ENCODE measurements around the gene KRTAP13-4. TPM values are rescaled to one million over a fixed set of nuclear protein-coding genes. Genes with fewer than 3 reads are reported as not detected.

KRTAP13-4 gene
- total RNA-seq (not detected in 2 replicates), polyA plus RNA-seq (not detected in 2 replicates), polyA minus RNA-seq (ENCODE audit: low replicate concordance) (not detected in 2 replicates)
- not detected in 2 replicates for polyA plus RNA-seq (2012)

- no peak within 1 kb of the TSS for H3K4me2 ChIP-seq (ENCODE audit: extremely low read depth, insufficient read depth, low read length)
- no peaks in the 10 kb centered on the region for H3K4me1 ChIP-seq (ENCODE audit: control insufficient read depth, extremely low read depth, insufficient read depth, low read length)
- no peaks in the 10 kb centered on the region for H3K27me3 ChIP-seq (ENCODE audit: control insufficient read depth, insufficient read depth, low read length)
- no peaks in the 10 kb centered on the region for H3K79me2 ChIP-seq (ENCODE audit: control insufficient read depth, insufficient read depth, low read length)
- no peaks in the 10 kb centered on the region for H3K9me3 ChIP-seq (ENCODE audit: control insufficient read depth, insufficient read depth, low read depth, low read length)
- no peaks in the 10 kb centered on the region for H4K20me1 ChIP-seq (ENCODE audit: control insufficient read depth, extremely low read depth, insufficient read depth, low read length)
- H2AFZ ChIP-seq (ENCODE audit: low read length): no peak within 1 kb of the TSS
- DNase-seq (ENCODE audit: low read depth in 2 of 2): no peak
- H3K4me3 ChIP-seq (replicated peaks in 1 of 4; ENCODE audit: control extremely low read depth in 1 of 4, insufficient read depth in 1 of 4, low read depth in 3 of 4, low read length in 4 of 4): no peak within 1 kb of the TSS
- TF ChIP-seq CTCF (conservative IDR thresholded peaks at IDR 0.05 in 1 of 2, IDR thresholded peaks at IDR 0.05 in 1 of 2; ENCODE audit: low read depth in 1 of 2, low read length in 2 of 2) (no peak), EZH2 (IDR thresholded peaks at IDR 0.05; ENCODE audit: low read length, missing control alignments) (no peak)
- H3K27ac ChIP-seq (ENCODE audit: insufficient read depth, low read length): no peak within 1 kb of the TSS
- no peak within 1 kb of the TSS for H3K9ac ChIP-seq (ENCODE audit: insufficient read depth, low read length)
- H3K36me3 ChIP-seq (ENCODE audit: control insufficient read depth, insufficient read depth, low read length): no peaks in the 10 kb centered on the region
Observed at GRCh38 chr21:30430170-30430655, at the start of gene KRTAP13-4. Gene KRTAP13-4 (plus strand): TSS chr21:30430220. CDS start chr21:30430276, 56 bp downstream.

GRCh38 chr21:30382201-30382600, 47.8 kb upstream of the KRTAP13-4 start:
- no peak for DNase-seq (ENCODE audit: low read depth in 2 of 2)
- Histone ChIP-seq H3K79me2 (ENCODE audit: control insufficient read depth, insufficient read depth, low read length) (no peaks in the 10 kb centered on the region), H4K20me1 (ENCODE audit: control insufficient read depth, extremely low read depth, insufficient read depth, low read length) (no peaks in the 10 kb centered on the region), H3K4me3 (replicated peaks in 1 of 4; ENCODE audit: control extremely low read depth in 1 of 4, insufficient read depth in 1 of 4, low read depth in 3 of 4, low read length in 4 of 4) (no peak overlapping the region), H3K4me2 (ENCODE audit: extremely low read depth, insufficient read depth, low read length) (no peak overlapping the region), H3K9ac (ENCODE audit: insufficient read depth, low read length) (no peak overlapping the region), H3K27ac (ENCODE audit: insufficient read depth, low read length) (no peak overlapping the region), H3K36me3 (ENCODE audit: control insufficient read depth, insufficient read depth, low read length) (no peaks in the 10 kb centered on the region), H3K9me3 (ENCODE audit: control insufficient read depth, insufficient read depth, low read depth, low read length) (no peaks in the 10 kb centered on the region), H2AFZ (ENCODE audit: low read length) (no peak overlapping the region), H3K27me3 (ENCODE audit: control insufficient read depth, insufficient read depth, low read length) (no peaks in the 10 kb centered on the region), H3K4me1 (ENCODE audit: control insufficient read depth, extremely low read depth, insufficient read depth, low read length) (no peaks in the 10 kb centered on the region)
- TF ChIP-seq CTCF (conservative IDR thresholded peaks at IDR 0.05 in 1 of 2, IDR thresholded peaks at IDR 0.05 in 1 of 2; ENCODE audit: low read depth in 1 of 2, low read length in 2 of 2) (no peak), EZH2 (IDR thresholded peaks at IDR 0.05; ENCODE audit: low read length, missing control alignments) (no peak)

- Histone ChIP-seq H3K79me2 (ENCODE audit: control insufficient read depth, insufficient read depth, low read length) (no peaks in the 10 kb centered on the region), H3K27me3 (ENCODE audit: control insufficient read depth, insufficient read depth, low read length) (no peaks in the 10 kb centered on the region), H3K4me3 (replicated peaks in 1 of 4; ENCODE audit: control extremely low read depth in 1 of 4, insufficient read depth in 1 of 4, low read depth in 3 of 4, low read length in 4 of 4) (no peak overlapping the region), H4K20me1 (ENCODE audit: control insufficient read depth, extremely low read depth, insufficient read depth, low read length) (no peaks in the 10 kb centered on the region), H3K36me3 (ENCODE audit: control insufficient read depth, insufficient read depth, low read length) (no peaks in the 10 kb centered on the region), H3K9me3 (ENCODE audit: control insufficient read depth, insufficient read depth, low read depth, low read length) (no peaks in the 10 kb centered on the region), H3K9ac (ENCODE audit: insufficient read depth, low read length) (no peak overlapping the region), H3K4me1 (ENCODE audit: control insufficient read depth, extremely low read depth, insufficient read depth, low read length) (no peaks in the 10 kb centered on the region), H2AFZ (ENCODE audit: low read length) (no peak overlapping the region), H3K4me2 (ENCODE audit: extremely low read depth, insufficient read depth, low read length) (no peak overlapping the region), H3K27ac (ENCODE audit: insufficient read depth, low read length) (no peak overlapping the region)
- TF ChIP-seq CTCF (conservative IDR thresholded peaks at IDR 0.05 in 1 of 2, IDR thresholded peaks at IDR 0.05 in 1 of 2; ENCODE audit: low read depth in 1 of 2, low read length in 2 of 2) (no peak), EZH2 (IDR thresholded peaks at IDR 0.05; ENCODE audit: low read length, missing control alignments) (no peak)
- DNase-seq (ENCODE audit: low read depth in 2 of 2): no peak
Observed at GRCh38 chr21:30391492-30392025, 38.5 kb upstream of the KRTAP13-4 start.

All from fibroblast of lung (primary cell).